Esophagus muscularis mucosa (tissue), 4 donors: Measurements from ENCODE around the gene TMEM220. TPM values are rescaled to one million over a fixed set of nuclear protein-coding genes. Genes with fewer than 3 reads are reported as not detected.

Experiments used
- DNase-seq: peaks from one replicate; pipeline ENCODE4 v3.0.0-alpha.2; 2017; ENCODE audit errors: extremely low spot score
- H3K27ac ChIP-seq, 4 donors: fragments of 200-600 bp; sonication (generic); replicated peaks in 1 of 4; 1 replicate in 3 of 4; 2 replicates in 1 of 4; pipeline ENCODE4 v1.5.1; 2016 to 2019; ENCODE audit warnings: mild to moderate bottlenecking in 1 of 4
- H3K27me3 ChIP-seq, 4 donors: fragments of 200-600 bp; sonication (generic); one replicate each; pipeline versions ENCODE4 v1.5.1 to v1.6.0; 2016 to 2019
- H3K36me3 ChIP-seq, 4 donors: fragments of 200-600 bp; sonication (generic); one replicate each; pipeline ENCODE4 v1.5.1; 2016 to 2019
- H3K4me1 ChIP-seq, 4 donors: fragments of 200-600 bp; sonication (generic); one replicate each; pipeline ENCODE4 v1.5.1; 2016 to 2019
- H3K4me3 ChIP-seq, 4 donors: fragments of 200-600 bp; sonication (generic); 1 replicate in 2 of 4; 2 replicates in 2 of 4; pipeline ENCODE4 v1.5.1; 2016 to 2019; ENCODE audit warnings: mild to moderate bottlenecking in 4 of 4, moderate library complexity in 1 of 4
- H3K9me3 ChIP-seq, 4 donors: fragments of 200-600 bp; sonication (generic); 1 replicate in 3 of 4; 2 replicates in 1 of 4; pipeline ENCODE4 v1.5.1; 2016 to 2019
- EP300 ChIP-seq: sonication (generic); formaldehyde crosslinking; IDR thresholded peaks from one replicate; pipeline ENCODE4 v1.6.1; 2017; ENCODE audit warnings: antibody characterized with exemption
- POLR2A ChIP-seq: fragments of 450-650 bp; IDR thresholded peaks from one replicate; pipeline ENCODE4 v1.6.1; 2017; ENCODE audit warnings: antibody characterized with exemption, moderate library complexity, mild to moderate bottlenecking, low read depth
- POLR2AphosphoS5 ChIP-seq, 2 donors: sonication (generic); formaldehyde crosslinking; IDR thresholded peaks; one replicate each; pipeline ENCODE4 v1.6.1; 2017; ENCODE audit warnings: antibody characterized with exemption in 2 of 2
- WGBS: methylation state at CpG from one replicate; pipeline ENCODE4 v1.1.5; 2018; 5-methylcytosine and 5-hydroxymethylcytosine counted together
- intact Hi-C: fragments of 100-400 bp; cut with DNase I; formaldehyde crosslinking; loops from one replicate; pipeline ENCODE4 v1.15.1; 2023
- total RNA-seq, 4 donors: library from RNA; depleted of rRNA; stranded (reverse); fragments of >200 nt; gene quantifications; one replicate each; pipeline versions ENCODE4 v1.1.0 to v1.2.1, GENCODE V29; 2016
- TF ChIP-seq, protein P1 (sequence below), 3 experiments: fragments of 200-600 bp in 2 of 3; fragments of 450-650 bp in 1 of 3; sonication (generic) in 2 of 3; IDR thresholded peaks; one replicate each; pipeline ENCODE4 v1.5.1; 2017 to 2019; ENCODE audit warnings: antibody characterized with exemption in 3 of 3, mild to moderate bottlenecking in 2 of 3, moderate library complexity in 1 of 3

The TMEM220 gene
- total RNA-seq, 4 donors from 2014 or later, result 7.5 to 15.4 (median 11.1) TPM

DNA sequence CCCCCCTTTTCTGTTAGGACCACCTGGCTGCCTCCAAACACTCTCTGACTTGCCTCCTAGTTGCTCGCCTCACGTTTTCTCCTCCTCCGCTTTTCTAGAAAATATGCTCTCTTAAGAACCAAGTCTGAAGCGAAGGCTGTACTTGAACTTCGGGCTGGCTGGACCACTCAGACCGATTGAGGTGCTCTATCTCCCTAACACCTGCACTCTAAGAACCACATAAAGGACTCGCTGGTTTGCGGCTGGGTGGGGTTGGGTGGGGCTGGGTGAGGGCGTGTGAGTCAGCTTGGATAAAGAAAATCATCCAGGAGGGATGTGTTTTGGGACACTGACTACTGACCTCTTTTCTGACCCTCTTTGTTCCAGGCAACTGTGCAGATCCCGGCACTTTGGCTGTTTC is 22.9 kb upstream of the TMEM220 start:
- no peak for DNase-seq
- TF ChIP-seq EP300 (no peak), POLR2AphosphoS5 (IDR thresholded peaks at IDR 0.05) (no peak), POLR2A (no peak)
- TF ChIP-seq, protein P1, sequence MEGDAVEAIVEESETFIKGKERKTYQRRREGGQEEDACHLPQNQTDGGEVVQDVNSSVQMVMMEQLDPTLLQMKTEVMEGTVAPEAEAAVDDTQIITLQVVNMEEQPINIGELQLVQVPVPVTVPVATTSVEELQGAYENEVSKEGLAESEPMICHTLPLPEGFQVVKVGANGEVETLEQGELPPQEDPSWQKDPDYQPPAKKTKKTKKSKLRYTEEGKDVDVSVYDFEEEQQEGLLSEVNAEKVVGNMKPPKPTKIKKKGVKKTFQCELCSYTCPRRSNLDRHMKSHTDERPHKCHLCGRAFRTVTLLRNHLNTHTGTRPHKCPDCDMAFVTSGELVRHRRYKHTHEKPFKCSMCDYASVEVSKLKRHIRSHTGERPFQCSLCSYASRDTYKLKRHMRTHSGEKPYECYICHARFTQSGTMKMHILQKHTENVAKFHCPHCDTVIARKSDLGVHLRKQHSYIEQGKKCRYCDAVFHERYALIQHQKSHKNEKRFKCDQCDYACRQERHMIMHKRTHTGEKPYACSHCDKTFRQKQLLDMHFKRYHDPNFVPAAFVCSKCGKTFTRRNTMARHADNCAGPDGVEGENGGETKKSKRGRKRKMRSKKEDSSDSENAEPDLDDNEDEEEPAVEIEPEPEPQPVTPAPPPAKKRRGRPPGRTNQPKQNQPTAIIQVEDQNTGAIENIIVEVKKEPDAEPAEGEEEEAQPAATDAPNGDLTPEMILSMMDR (IDR thresholded peaks at IDR 0.05), result no peak
- Histone ChIP-seq H3K27ac (no peak overlapping the region), H3K4me3 (no peak overlapping the region), H3K27me3 (no peaks in the 10 kb centered on the region), H3K36me3 (no peaks in the 10 kb centered on the region), H3K4me1 (no peaks in the 10 kb centered on the region), H3K9me3 (no peaks in the 10 kb centered on the region)
- WGBS, result 86% methylated on average over 10 of the region's 10 CpGs
- intact Hi-C loops, result no loop called here

DNA sequence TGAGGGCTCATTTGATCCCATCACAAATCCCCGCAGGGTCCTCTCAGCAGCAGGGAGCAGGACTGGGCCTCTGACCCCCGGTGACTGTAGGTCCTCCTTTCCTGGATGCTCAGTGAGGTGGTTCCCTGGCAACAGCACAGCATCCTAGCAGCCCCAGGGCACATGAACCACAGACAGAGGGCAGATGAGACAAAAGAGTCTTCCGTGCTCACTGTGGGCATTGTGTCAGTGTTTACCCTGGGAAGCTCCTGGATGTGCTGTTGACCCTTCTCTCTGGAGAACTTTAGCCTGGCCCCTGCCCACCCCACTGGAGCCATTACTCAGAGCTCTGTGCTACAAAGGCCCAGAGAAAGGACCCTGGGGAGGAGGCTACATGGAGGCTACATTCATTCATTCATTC is 21.7 kb upstream of the TMEM220 start:
- TF ChIP-seq EP300, result no peak
- no peak for TF ChIP-seq POLR2AphosphoS5 (IDR thresholded peaks at IDR 0.05)
- TF ChIP-seq POLR2A, result no peak
- TF ChIP-seq, protein P1 (IDR thresholded peaks at IDR 0.05), result no peak
- Histone ChIP-seq H3K4me3 (no peak overlapping the region), H3K27ac (no peak overlapping the region), H3K9me3 (no peaks in the 10 kb centered on the region), H3K27me3 (no peaks in the 10 kb centered on the region), H3K4me1 (no peaks in the 10 kb centered on the region), H3K36me3 (no peaks in the 10 kb centered on the region)
- intact Hi-C loops, result no loop called here
- no peak for DNase-seq
- WGBS, result 90% methylated on average over 2 of the region's 3 CpGs

GRCh38 chr17:10750210-10750609 is 20.4 kb upstream of the TMEM220 start:
- Histone ChIP-seq H3K4me3 (no peak overlapping the region), H3K4me1 (no peaks in the 10 kb centered on the region), H3K9me3 (no peaks in the 10 kb centered on the region), H3K27me3 (no peaks in the 10 kb centered on the region), H3K27ac (no peak overlapping the region), H3K36me3 (no peaks in the 10 kb centered on the region)
- intact Hi-C loops, result no loop called here
- TF ChIP-seq POLR2AphosphoS5 (IDR thresholded peaks at IDR 0.05) (no peak), EP300 (no peak), POLR2A (no peak)
- TF ChIP-seq, protein P1 (IDR thresholded peaks at IDR 0.05), result no peak
- DNase-seq, result no peak
- 83% methylated on average over 4 of the region's 4 CpGs for WGBS

GRCh38 chr17:10748531-10749181 is 18.8 kb upstream of the TMEM220 start:
- H3K27ac ChIP-seq, result no peak overlapping the region
- intact Hi-C loops, result no loop called here
- H3K9me3 ChIP-seq, result no peaks in the 10 kb centered on the region
- no peak for DNase-seq
- WGBS, result 68% methylated on average over 7 of the region's 9 CpGs
- TF ChIP-seq POLR2A (no peak), POLR2AphosphoS5 (IDR thresholded peaks at IDR 0.05) (no peak), EP300 (no peak)
- TF ChIP-seq, protein P1 (IDR thresholded peaks at IDR 0.05), result no peak
- H3K36me3 ChIP-seq, result no peaks in the 10 kb centered on the region
- peaks cover 0 to 7% (median 4%) of the 10 kb centered on the region in 4 donors for H3K4me1 ChIP-seq
- no peaks in the 10 kb centered on the region for H3K27me3 ChIP-seq
- H3K4me3 ChIP-seq, result no peak overlapping the region

DNA sequence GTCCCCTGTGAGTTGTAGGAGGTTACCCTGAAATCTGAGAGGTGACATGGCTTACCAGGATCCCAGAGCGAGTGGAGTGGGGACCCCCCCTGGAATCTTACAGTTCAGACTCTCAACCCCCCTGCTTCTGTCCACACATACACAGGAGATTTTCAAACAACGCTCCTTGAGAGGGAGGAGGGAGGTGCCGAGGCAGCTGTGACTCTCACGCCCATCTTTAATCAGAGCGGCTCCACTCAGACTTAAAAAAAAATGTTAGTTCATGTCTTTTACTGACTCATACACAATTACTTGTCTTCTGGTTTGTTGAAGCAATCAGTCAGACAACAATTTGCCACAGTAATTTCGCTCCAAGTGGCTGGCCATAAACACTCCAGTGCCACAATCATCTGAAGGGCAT is 15.4 kb upstream of the TMEM220 start:
- Histone ChIP-seq H3K4me3 (no peak overlapping the region), H3K4me1 (peaks cover 0 to 13% (median 10%) of the 10 kb centered on the region in 4 donors), H3K27me3 (no peaks in the 10 kb centered on the region), H3K9me3 (no peaks in the 10 kb centered on the region), H3K27ac (no peak overlapping the region), H3K36me3 (no peaks in the 10 kb centered on the region)
- TF ChIP-seq POLR2AphosphoS5 (IDR thresholded peaks at IDR 0.05) (no peak), EP300 (no peak), POLR2A (no peak)
- TF ChIP-seq, protein P1 (IDR thresholded peaks at IDR 0.05), result no peak
- intact Hi-C loops, result no loop called here
- no peak for DNase-seq
- 60% methylated on average over 5 of the region's 6 CpGs for WGBS
